HG03571 (cell line): ENCODE results near the gene NANOGP8.
"Not testable (repeated sequence)": the region's sequence is repeated elsewhere in the genome, so short reads cannot be mapped to it uniquely, and the experiment has no call there.

Source experiments
- ATAC-seq: cut with Tn5 transposase; IDR thresholded peaks from one replicate; pipeline ENCODE4 v1.9.1; 2021; ENCODE audit not compliant: unreplicated experiment

The NANOGP8 gene

GRCh38 chr15:35085176-35085919 is at the start of gene NANOGP8:
TSS of gene NANOGP8 (minus strand) at chr15:35085295. CDS start at chr15:35085110, 185 bp downstream.
- ATAC-seq = not testable (repeated sequence)

GRCh38 chr15:35134299-35134698 is 49.2 kb upstream of the NANOGP8 start:
- no peak for ATAC-seq

GRCh38 chr15:35130245-35130644 is 45.1 kb upstream of the NANOGP8 start:
- ATAC-seq = no peak

GRCh38 chr15:35129361-35129760 is 44.3 kb upstream of the NANOGP8 start:
- ATAC-seq = no peak

- no peak for ATAC-seq
Measured at GRCh38 chr15:35127717-35128116, 42.6 kb upstream of the NANOGP8 start.

- no peak for ATAC-seq
Measured at GRCh38 chr15:35126236-35126635, 41.1 kb upstream of the NANOGP8 start.

- ATAC-seq = no peak
Measured at GRCh38 chr15:35123743-35124142, 38.6 kb upstream of the NANOGP8 start.

GRCh38 chr15:35121611-35122359 is 36.7 kb upstream of the NANOGP8 start:
- no peak for ATAC-seq

- no peak for ATAC-seq
Measured at GRCh38 chr15:35120173-35120572, 35.1 kb upstream of the NANOGP8 start.

- no peak for ATAC-seq
Measured at GRCh38 chr15:35118960-35119359, 33.9 kb upstream of the NANOGP8 start.

- no peak for ATAC-seq
Measured at GRCh38 chr15:35117543-35118265, 32.6 kb upstream of the NANOGP8 start.

- ATAC-seq = no peak
Measured at GRCh38 chr15:35115155-35115725, 30.1 kb upstream of the NANOGP8 start.

- no peak for ATAC-seq
Measured at GRCh38 chr15:35112346-35112745, 27.3 kb upstream of the NANOGP8 start.

- no peak for ATAC-seq
Measured at GRCh38 chr15:35111861-35112260, 26.8 kb upstream of the NANOGP8 start.

- no peak for ATAC-seq
Measured at GRCh38 chr15:35108453-35108852, 23.4 kb upstream of the NANOGP8 start.

- no peak for ATAC-seq
Measured at GRCh38 chr15:35107561-35107960, 22.5 kb upstream of the NANOGP8 start.

- no peak for ATAC-seq
Measured at GRCh38 chr15:35107122-35107521, 22.0 kb upstream of the NANOGP8 start.

GRCh38 chr15:35104526-35105147 is 19.5 kb upstream of the NANOGP8 start:
- no peak for ATAC-seq

- no peak for ATAC-seq
Measured at GRCh38 chr15:35102186-35102585, 17.1 kb upstream of the NANOGP8 start.

GRCh38 chr15:35101335-35101734 is 16.2 kb upstream of the NANOGP8 start:
- ATAC-seq = no peak

- ATAC-seq = no peak
Measured at GRCh38 chr15:35098737-35099136, 13.6 kb upstream of the NANOGP8 start.
